ENCODE measurements around the gene EVA1B.
A peak's percentile ranks its signal among the peaks of the same experiment; 100 is the strongest.

EVA1B gene

DNA sequence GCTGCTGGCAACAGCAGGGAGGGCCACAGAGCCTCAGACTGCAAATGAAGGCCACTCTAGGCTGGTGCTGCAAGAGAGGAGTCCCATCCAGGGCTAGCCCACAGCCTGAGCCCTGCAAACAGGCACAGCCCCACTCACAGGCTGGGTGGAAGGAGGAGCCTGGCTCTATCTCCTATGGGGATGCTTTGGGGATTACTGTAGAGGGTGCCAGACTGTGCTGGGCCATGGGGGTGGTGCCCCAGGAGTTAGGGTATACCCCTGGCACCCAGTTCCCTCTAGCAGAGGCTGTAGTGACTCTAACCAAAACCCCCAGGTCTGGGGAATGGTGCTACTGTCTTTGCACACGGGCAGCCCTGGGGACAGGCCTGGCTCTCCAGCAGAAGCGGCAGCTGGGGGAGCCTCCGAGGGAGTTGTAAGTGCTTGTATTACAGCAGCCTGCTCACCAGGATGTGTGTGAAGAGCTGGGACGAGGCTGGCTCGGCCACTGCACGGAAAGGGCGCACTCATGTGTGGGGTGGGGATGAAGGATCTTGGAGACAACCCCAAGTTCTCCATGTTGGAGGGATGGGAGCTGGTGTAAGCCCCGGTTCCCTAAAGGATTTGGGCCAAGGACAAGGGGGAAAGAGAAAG lies 23.4 kb upstream of the EVA1B start:
- DNase-seq (ENCODE audit: low read depth) = no peak

DNA sequence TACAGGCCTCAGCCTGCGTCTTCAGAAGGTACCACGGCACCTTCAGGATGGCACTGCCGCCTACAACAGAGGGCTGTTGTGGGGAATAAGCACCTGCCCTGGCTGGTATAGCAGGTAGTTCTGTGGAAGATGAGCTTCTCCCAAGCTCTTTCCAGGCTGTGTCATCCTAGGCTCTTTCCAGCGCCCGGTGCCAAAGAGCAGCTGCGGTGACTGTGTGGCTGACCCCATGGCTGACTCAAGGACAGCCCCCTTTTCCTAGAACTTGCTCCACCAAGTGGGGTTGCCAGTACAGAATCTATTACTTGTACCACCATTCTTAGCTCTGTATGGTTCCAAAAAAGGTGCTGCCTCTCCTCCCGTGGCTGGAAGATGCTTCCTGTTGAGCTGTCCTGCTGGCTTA lies 21.9 kb upstream of the EVA1B start:
- no peak for DNase-seq (ENCODE audit: low read depth)

DNA sequence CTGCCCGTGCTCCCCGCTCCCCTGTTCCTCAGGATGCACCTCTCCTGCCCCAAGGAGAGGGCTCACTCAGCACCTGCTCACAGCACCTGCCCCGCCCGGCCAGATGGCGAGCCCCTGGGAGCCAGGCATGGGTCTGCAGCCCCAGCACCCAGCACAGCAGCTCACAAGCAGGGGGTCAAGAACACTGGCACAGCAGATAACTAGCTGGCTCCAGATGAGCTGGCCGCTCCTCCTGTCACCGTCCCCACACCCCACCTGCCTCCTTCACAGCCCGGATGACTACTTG lies 20.9 kb upstream of the EVA1B start:
- no peak for DNase-seq (ENCODE audit: low read depth)

DNA sequence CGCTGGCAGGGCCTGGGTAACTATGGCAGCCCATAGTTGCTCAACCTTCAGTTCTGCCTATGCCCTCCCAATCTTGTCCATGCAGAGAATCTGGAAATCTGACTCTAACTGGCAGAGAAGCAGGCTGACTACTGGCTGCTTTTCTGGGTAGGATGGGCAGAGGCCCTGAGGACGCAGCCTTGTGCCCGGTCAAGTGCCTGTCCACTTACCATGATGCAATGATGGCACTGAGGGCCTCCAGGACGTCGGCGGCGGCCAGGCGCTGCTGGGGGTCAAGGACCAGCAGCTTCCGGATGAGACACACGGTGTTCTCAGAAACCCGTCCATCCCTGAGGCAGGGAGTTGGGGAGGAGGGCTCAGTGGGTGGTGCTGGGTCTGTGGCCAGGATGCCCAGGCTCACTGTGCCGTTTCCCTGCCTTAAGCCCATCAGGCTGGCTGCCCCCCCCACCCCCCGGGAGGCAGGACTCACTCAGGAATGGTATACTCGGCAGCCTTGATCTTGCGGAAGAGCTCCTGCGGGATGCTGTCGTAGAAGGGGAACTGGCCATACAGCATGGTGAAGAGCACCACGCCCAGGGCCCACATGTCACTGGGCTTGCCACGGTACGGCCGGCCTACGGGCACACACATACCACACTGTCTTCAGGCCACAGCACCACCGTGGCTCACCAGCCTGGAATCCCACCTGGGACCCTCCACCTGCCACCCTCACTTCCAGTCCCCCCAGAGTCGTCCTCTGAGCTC lies 20.4 kb upstream of the EVA1B start:
- no peak for DNase-seq (ENCODE audit: low read depth)

DNA sequence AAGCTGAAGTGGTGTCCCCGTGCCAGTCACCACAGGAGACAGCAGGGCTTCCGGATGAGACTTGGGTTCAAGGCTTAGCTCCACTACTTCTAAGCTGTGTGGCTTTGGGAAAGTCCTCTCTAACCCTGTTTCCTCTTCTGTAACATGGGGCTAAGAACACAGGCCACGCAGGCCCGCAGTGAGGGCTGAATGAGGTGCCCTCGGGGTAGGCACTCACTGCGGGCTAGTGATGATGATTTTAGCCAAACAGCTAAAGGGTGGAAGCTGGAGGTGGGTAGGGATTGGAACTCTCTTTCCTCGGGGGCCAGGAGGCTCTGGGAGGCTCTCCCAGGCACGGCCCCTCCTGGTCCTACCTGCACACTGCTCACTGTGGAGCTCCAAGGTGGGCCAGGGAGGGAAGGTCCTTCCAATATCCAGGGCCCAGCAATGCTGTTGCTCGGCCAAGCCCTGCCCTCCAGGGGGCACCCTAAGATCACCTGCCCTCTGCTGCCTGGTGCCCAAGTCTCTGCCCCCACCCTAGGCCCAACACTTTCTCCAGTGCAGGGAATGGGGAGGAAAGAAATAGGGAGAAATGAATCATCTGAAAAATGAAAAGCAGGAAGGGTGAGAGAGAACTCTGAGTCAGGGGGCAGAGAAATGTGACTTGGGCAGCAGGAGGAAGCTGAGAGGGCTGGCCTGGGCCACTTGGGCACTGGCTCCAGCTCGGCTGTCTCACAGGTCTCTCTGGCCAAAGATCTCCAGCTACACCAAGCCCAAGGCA lies 19.2 kb upstream of the EVA1B start:
- DNase-seq (ENCODE audit: low read depth) = peak; percentile 74

DNA sequence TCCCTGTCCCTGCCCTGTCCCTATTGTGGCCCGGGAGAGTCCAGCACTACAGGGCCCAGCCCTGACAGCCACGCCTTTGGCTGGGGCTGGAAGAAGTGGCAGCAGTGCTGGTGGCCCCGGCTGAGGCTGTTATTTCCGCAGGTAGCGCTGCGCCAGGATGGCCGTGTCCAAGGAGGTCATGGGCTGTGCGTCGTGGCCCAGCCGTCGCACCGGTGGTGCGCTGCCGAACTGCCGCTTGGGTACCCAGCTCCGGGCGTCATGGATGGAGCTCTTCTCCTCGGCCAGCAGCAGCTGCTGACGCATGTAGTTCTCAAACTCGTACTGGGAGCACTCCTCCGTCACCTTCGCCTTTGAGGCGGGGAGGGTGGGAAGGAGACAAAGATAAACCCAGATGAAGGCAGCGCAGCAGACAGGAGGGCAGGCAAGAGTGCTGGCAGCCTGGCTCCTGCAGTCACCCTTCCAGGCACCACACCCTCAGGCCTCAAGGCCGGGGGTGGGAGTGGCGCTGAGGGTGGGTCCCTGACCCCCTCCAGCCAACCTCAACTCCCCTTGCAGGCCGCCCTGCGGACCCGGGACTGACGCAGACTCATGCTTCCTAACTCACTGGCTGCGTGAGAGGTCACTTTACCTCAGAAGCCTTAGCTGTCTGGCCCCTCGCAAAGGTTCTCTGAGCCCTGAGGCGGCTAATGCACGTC lies 18.3 kb upstream of the EVA1B start:
- no peak for DNase-seq (ENCODE audit: low read depth)

DNA sequence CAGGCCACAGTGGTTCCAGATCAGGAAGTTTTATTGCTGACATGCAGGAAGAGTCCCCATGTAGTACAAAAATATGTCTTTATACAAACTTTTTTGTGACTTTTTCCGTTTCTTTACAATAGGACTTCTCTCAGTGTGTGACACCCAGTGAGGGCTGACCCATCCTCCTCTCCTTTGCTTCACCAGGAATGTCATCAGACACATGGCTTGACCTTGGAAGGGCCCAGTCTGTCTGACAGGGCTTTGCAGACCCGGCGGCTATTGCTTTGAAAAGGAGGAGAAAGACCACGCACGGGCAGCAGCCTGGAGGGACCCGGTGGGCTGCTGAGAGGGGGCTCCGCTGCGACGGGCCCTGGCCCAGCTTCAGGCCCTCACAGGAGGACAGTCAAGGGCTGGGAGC lies 16.2 kb upstream of the EVA1B start:
- no peak for DNase-seq (ENCODE audit: low read depth)

DNA sequence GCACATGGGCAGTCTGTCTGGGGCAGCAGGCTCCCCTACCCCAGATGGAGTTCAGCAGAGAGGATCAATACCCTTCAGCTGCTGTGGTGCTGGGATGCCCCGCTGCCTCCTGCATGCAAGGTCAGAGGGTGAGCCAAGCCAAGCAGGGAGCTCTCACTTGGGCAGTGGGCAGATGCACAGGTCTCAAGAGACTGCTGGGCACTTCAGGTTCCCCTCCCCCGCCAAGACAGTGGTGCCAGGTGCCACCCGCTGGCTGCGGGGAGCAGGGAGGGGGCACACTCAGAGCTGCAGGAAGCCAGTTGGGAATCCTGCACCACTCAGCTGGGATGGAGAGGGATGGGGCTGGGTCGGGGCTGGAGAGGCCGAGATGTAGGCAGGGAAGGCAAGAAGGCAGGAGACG lies 15.8 kb upstream of the EVA1B start:
- no peak for DNase-seq (ENCODE audit: low read depth)

DNA sequence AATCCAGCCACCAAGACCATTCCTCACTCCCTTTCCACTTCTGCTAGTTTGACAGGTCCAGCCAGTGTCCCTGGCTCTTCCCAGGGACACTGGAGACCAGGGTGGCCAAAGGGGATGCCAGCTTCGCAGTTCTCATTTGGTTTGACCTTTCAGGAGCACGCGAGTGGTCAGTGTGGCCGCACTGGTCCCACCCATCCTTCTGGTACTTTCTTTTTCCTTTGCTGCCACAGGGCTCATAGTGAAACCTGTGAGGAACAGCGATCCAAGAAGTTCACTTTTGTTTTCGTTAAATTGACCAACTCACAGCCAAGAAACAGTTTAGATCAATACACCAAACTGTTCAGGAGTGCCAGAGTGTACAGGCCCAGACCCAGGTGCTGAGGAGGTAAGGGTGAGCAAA lies 14.4 kb upstream of the EVA1B start:
- DNase-seq (ENCODE audit: low read depth) = no peak

DNA sequence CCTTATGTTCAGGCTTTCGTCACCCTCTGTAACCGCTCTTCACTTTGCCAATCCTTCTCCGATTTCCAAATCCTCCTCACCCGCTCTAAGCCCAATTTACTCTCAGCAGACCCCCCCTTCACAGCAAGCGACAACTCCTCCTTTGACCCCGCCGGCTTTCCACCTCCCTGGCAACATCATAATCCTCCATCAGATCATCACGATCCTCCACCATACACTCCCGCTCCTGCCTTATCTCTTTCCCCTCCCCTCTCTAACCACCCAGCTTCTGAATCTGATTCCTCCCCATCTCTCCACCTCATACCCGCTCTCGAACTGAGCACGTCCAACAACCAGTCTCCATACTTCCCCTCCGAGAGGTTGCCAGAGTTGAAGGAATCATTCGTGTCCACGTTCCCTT lies 7.5 kb upstream of the EVA1B start:
- no peak for DNase-seq (ENCODE audit: low read depth)

DNA sequence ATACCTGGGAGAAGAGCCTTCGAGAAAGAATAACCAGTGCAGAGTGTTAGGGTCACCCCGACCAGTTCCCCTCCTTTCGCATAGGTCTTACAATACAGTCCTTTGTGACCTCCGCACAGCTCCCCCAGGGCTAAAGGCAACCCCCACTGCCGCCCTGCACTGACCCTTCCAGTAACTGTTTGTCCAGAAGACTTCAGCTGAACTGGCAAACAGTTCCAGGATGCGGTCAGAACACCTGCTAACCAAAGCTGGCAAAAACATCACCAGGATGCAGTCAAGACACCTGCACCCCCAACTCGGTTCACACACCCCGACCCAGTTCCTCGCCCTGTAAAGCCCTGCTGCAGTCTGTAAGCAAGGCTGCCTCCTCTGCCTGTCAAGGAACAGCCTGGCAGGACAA lies 6.4 kb upstream of the EVA1B start:
- DNase-seq (ENCODE audit: low read depth) = no peak

DNA sequence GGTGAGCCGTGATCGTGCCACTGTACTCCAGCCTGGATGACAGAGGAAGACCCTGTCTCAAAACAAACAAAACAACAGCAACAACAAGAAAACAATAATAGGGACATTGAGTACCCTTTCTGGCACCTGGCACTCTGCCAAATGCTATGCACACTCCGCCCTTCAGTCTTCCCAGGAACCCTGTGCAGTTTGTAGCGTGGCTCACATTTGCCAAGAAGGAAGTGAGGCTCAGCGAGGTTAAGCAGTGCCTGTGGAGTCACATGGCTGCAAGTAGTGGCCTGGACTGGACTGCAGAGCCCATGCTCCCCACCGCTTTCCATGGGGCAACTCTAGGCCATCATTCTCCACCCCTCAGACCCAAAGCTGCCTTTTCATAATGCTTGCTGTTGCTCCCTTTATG lies 5.3 kb upstream of the EVA1B start:
- no peak for DNase-seq (ENCODE audit: low read depth)

DNA sequence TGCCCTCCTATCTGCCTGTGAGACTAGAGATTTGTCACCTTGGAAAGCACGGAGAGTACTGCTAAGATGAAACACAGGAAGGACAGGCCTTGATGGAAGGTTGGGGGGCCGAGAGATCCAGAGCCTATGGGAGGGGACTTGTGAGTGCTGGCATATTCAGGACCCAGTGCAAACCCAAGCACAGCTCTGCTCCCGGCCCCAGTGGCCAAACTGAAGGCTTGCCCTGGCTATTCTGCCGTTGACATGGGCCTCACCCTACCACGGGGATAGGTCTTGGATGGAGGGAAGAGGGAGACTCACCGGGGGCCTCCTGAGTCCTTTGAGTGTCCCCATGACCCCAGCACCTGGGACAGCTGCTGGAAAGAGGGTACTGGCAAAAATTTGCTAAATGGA lies 4.6 kb upstream of the EVA1B start:
- no peak for DNase-seq (ENCODE audit: low read depth)

DNA sequence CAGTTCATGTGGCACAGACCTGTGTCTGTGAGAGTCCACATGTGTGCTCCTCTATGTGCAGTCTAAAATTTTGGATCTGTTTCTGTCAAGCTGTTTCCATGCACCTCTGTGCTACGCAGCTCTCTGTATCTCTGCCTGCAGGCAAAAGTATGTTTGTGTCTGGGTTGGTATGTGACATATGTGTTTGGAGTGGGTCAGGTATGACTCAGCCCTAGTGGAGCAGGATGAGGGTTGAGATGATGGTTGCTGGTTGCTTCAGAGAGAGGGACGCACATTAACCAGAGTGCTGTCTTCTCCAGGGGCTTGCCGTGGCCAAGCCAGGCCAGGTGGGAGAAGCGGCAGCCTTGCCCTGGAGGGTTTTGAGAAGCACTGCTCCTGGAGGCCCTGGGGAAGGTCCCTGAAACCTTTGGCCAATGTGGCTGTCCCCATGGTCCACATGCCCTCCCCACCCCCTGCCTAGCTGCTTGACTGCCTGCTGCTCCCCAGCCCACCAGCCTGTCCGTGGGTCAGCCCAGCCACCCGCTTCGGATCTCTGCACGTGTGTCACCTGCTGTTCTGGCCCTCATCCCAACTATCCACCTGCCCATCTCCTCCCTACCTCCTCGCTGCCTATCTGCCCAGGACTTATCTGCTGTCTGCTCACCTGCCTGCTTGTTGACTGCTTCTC lies 4.1 kb upstream of the EVA1B start:
- DNase-seq (ENCODE audit: low read depth) = peak; percentile 75

DNA sequence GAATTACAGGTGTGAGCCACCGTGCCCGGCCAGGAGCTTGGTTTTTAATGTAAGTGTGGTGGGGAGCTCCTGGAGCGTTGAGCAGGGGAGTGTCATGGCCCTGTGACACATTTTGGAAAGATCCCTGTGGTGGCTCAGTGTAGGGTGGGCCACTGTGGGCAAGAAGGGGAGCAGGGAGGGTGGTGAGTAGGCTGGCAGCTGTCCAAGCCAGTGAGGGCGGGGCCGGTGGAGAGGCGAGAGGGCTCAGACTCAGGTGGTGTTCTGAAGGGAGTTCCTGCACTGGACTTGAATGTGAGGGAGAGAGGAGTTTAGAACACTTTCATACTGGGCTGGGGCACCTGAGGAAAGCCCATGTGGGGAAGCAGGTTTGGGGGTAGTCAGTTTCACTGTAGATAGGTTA lies 3.1 kb upstream of the EVA1B start:
- no peak for DNase-seq (ENCODE audit: low read depth)

DNA sequence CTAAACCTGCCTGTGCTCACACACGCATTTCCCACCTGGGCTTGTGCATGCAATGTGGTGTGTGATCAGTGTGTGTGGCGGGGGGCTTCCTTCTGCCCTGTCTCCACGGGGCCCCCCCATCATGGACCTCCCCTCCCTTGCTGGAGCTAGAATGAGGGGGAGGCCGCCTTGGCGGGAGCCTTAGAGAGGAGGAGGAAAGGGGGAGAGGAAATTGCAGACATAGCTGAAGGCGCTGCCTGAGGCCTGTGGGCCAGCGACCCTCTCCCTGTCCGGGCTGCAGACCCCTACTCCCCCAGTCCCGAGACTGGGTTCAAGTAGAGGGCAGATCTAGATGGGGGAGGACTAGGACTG lies 883 bp upstream of the EVA1B start:
- DNase-seq (ENCODE audit: low read depth) = no peak

DNA sequence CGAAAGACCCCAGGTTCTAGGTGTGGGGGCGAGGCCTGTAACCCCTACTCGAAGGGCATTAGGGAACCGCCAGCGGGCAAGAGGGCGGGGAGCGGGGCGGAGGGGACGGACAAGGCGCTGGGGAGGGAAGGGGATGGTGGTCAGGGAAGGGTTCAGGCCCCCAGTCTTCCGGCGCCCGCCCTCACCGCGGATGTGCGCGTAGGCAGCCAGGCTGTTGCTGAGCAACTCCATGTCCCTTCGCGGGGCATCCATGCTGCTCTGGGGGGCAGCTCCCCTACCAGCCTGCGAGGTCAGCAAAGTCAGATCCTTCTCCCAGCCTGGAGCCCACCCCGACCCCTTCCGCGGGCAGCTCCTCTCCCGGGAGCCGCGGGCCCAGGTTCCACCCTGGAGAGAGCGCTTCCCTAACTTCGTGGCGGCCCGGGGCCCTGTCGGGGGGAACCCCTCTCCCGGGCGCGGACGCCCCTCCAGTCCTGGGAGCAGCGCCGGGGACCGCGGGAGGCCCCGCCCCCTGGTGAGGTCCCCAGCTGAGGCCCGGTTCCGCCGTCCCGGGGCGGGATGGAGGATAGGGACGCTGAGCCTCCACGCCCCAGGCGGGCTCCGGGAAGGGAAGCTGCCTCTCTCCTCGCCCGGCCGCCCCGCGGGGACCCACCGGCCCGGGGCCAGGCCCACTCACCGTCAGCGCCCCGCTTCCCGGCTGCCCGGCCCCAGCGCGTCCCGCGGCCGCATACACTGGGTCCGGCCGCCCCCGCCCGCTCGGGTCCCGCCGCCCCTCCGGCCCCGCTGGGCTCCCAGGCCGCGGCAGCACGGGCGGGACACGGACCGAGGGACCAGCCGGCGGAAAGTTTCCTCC lies 434 bp downstream of the EVA1B start:
- peak; percentile 66 for DNase-seq (ENCODE audit: low read depth)

DNA sequence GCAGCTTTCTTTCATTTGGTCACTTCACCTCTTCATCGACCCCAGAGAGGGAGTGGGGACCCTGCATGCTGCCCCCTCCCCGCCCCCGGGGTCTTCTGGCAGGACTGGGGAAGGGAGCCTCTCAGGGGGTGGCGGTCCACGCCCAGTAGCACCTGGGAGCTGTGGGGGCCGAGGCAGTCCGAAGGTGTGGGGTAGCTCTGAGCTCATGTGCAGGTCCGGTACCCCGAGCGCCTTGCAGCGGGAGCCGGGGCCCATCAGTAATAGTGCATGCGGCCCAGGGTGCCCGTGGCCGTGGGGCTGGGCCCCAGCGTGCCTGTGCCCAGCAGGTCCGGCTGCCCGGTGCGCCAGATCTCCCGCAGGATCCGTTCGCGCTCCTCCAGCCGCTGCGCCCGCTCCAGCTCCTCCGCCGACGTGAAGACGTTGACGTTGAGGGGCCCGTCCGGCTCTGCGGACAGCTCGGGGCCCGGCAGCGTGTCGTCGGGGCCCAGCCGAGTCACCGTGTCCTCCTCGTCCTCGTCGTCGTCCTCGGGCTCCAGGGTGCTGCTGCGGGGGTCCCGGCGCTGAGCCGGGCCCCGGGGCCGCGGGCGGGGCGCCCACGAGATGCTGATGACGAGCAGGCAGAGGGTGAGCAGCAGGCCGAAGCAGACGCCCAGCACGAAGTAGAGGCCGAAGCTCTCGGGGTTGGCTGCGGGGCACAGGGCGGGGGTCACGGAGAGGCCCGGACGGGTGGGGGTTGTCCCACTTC lies 1.2 kb downstream of the EVA1B start:
- DNase-seq (ENCODE audit: low read depth) = no peak

DNA sequence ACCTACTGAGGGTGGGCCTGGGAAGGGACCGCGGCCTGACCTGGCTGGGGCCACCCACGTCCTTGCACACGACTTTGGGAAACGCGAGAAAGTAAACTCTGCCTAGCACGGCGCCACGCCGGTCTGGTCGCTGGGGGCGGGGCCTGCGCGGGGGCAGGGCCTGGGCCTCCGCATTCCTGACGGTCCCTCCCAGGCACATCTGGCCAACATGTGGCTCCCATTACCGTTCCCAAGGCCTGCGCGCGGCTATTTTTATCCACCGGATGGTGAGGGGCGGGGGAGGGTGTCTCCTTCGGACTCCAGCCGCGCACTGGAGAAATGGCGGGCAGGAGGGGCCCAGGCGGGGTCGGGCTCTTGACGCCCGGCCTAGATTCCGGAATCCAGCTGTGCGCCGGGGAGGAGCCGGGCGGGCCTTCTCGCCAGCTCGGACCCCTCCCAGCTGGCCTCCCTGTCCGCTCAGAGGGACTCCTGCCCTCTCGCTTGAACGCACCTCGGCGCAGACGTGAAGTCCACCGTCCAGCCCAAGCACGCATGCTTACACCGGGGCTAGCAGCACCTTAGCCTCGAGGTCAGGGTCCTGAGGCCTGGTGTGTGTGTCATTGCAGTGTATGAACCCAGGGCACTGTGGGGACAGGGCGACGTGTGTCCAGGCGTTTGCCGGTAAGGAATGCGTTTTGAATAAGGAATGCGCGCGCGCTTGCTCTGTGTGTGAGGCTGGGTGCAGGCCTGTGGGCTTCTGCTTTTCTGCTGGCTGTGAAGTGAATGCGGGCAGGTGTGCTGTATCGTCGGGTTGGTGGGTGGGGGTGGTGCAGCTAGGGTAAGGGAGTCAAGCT lies 2.1 kb downstream of the EVA1B start:
- DNase-seq (ENCODE audit: low read depth) = peak; percentile 87

DNA sequence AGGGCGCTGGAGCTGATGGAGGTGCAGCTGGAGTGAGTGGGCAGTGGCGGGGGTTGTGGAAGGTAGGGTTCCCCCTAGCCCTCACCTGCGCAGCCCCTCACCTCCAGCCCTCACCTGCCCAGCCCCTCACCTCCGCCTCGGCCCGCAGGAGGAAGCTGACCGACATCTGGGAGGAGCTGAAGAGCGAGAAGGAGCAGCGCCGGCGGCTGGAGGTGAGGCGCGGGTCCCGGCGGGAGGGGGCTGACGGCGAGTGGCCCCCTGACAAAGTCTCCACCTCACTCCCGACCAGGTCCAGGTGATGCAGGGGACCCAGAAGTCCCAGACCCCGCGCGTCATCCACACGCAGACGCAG lies 2.7 kb downstream of the EVA1B start:
- no peak for DNase-seq (ENCODE audit: low read depth)

Data from amniotic epithelial cell (primary cell).